Memory B cell (primary cell): ENCODE results near the gene NXN.
"Not testable (repeated sequence)": the region's sequence is repeated elsewhere in the genome, so short reads cannot be mapped to it uniquely, and the experiment has no call there.

ENCODE experiments used
- ATAC-seq: fragments of 150-1000 bp; cut with Tn5 transposase; 2 replicates; pipeline ENCODE4 v1.10.0; 2021; ENCODE audit warnings: low read depth, mild to moderate bottlenecking, moderate library complexity
- DNase-seq, 2 donors: peaks; one replicate each; pipeline ENCODE4 v3.0.0; 2022; ENCODE audit warnings: low spot score in 2 of 2
- H3K27ac Mint-ChIP-seq: one replicate; pipeline ENCODE4 v1.8.0; 2022; ENCODE audit warnings: mild to moderate bottlenecking, moderate library complexity, mixed read lengths
- H3K27me3 Mint-ChIP-seq: one replicate; pipeline ENCODE4 v1.8.0; 2022; ENCODE audit warnings: mixed read lengths
- H3K36me3 Mint-ChIP-seq: one replicate; pipeline ENCODE4 v1.8.0; 2022; ENCODE audit warnings: mild to moderate bottlenecking, mixed read lengths
- H3K4me1 Mint-ChIP-seq: one replicate; pipeline ENCODE4 v1.8.0; 2022; ENCODE audit warnings: mixed read lengths
- H3K4me3 Mint-ChIP-seq: one replicate; pipeline ENCODE4 v1.8.0; 2022; ENCODE audit warnings: mild to moderate bottlenecking, moderate library complexity, mixed read lengths
- H3K9me3 Mint-ChIP-seq: one replicate; pipeline ENCODE4 v1.8.0; 2022; ENCODE audit warnings: mixed read lengths

The NXN gene

DNA sequence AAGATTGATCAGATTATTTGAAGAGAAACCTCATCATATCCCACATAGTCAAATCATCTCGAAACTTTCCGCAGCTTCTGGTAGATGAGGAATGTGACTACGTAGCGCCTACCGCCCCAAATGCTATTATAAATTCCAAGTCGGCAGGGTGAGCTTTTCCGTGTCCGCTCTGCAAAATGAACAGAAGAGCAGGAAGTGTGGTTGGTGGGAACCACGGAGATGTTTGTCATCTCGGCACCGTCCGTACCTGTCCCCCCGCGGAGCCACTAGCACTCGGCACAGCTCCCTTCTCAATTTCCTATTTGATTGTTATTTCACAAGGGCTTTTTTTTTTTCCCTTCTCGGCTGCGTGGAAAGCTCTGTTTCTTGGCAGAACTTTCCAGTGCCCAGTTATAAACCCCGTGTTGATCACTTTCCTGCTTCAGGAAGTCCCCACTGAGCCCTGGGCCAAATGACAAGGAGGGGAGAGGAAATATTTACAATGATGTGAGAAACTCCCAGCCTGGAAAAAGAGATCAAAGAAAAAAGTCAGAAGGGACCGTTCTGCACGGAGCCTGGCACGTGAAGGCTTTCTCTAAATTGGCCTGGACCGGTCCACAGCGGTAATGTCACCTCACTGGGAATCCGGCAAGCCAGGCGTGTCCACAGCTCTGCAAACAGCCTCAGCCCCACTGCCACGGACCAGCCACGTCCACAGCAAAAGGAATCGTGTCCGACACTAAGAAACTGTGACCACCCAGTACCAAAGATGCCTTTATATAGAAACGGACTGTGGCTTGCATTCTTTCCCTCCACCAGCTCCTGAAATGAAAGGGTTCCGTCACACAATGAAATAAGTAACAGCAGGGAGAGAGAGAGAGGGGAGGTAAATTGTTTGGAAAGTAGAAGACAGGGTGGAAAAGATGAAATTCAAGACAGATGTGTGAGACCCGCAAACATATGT, 132.4 kb downstream of the NXN start:
- H3K27ac Mint-ChIP-seq: no peak overlapping the region
- no peaks in the 10 kb centered on the region for H3K9me3 Mint-ChIP-seq
- H3K4me3 Mint-ChIP-seq: no peak overlapping the region
- no peaks in the 10 kb centered on the region for H3K4me1 Mint-ChIP-seq
- H3K27me3 Mint-ChIP-seq: peaks cover 23% of the 10 kb centered on the region
- no peak for ATAC-seq
- no peak for DNase-seq
- no peaks in the 10 kb centered on the region for H3K36me3 Mint-ChIP-seq

DNA sequence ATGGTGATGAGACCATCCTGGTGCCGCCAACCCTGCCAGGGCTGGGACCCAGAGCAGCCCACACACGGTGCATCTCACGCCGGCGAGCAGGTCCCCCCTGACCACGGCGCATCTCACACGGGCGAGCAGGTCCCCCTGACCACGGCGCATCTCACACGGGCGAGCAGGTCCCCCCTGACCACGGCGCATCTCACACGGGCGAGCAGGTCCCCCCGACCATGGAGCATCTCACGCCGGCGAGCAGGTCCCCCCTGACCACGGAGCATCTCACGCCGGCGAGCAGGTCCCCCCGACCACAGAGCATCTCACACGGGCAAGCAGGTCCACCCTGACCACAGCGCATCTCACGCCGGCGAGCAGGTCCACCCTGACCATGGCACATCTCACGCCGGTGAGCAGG, 138.3 kb downstream of the NXN start:
- DNase-seq: no peak
- Mint-ChIP-seq H3K9me3 (no peaks in the 10 kb centered on the region), H3K4me1 (no peaks in the 10 kb centered on the region), H3K27me3 (peaks cover 19% of the 10 kb centered on the region), H3K27ac (no peak overlapping the region), H3K36me3 (no peaks in the 10 kb centered on the region), H3K4me3 (no peak overlapping the region)
- ATAC-seq: no peak

DNA sequence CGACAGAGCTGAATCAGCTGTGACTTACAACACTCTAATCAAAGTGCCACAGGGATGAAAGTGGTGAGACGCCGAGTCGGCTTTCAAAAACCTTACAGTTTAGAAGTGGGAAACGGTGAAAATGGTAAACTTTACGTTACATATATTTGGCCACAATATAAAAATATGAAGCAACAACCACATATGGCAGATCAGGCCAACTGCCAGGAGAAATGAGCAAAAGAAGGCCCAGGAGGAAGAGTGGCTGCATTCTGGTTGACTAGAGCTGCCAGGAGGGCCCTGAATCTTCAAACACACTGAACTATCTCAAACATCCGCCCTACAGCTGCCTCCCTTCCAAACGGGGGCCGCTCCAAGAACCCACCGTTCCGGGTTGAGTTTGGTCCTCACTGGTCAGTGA, 141.1 kb downstream of the NXN start:
- ATAC-seq: no peak
- no peaks in the 10 kb centered on the region for H3K9me3 Mint-ChIP-seq
- H3K4me1 Mint-ChIP-seq: no peaks in the 10 kb centered on the region
- peaks cover 8% of the 10 kb centered on the region for H3K27me3 Mint-ChIP-seq
- no peak overlapping the region for H3K4me3 Mint-ChIP-seq
- DNase-seq: no peak
- H3K27ac Mint-ChIP-seq: no peak overlapping the region
- no peaks in the 10 kb centered on the region for H3K36me3 Mint-ChIP-seq

DNA sequence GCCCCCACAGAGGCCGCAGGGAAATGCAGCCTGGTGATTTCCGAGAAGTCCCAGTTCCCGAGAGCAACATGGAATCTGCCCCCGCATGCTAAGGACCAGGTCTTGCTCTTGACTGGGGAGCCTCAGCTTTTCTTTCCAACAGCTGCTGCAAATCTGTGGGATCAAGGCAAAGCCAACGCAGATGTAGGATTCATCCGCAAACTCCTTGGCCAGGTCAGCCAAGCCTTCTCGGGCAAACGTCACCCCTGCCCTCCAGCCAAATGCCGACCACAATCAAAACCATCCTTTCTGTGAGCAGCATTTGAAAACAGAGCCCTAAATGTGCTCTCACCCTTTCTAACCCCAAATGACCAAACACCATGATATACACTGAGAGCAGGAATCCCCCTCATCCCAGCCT, 143.4 kb downstream of the NXN start:
- Mint-ChIP-seq H3K4me1 (no peaks in the 10 kb centered on the region), H3K27ac (no peak overlapping the region), H3K36me3 (no peaks in the 10 kb centered on the region), H3K4me3 (no peak overlapping the region), H3K27me3 (peaks cover 4% of the 10 kb centered on the region), H3K9me3 (no peaks in the 10 kb centered on the region)
- no peak for ATAC-seq
- DNase-seq: no peak

DNA sequence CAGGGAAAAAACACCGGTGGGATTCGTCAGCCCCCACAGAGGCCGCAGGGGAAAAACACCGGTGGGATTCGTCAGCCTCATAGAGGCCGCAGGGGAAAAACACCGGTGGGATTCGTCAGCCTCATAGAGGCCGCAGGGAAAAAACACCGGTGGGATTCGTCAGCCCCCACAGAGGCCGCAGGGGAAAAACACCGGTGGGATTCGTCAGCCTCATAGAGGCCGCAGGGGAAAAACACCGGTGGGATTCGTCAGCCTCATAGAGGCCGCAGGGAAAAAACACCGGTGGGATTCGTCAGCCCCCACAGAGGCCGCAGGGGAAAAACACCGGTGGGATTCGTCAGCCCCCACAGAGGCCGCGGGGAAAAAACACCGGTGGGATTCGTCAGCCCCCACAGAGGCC, 143.9 kb downstream of the NXN start:
- not testable (repeated sequence) for H3K4me3 Mint-ChIP-seq, H3K27me3 Mint-ChIP-seq, DNase-seq, H3K9me3 Mint-ChIP-seq, H3K4me1 Mint-ChIP-seq, H3K36me3 Mint-ChIP-seq, ATAC-seq, H3K27ac Mint-ChIP-seq

DNA sequence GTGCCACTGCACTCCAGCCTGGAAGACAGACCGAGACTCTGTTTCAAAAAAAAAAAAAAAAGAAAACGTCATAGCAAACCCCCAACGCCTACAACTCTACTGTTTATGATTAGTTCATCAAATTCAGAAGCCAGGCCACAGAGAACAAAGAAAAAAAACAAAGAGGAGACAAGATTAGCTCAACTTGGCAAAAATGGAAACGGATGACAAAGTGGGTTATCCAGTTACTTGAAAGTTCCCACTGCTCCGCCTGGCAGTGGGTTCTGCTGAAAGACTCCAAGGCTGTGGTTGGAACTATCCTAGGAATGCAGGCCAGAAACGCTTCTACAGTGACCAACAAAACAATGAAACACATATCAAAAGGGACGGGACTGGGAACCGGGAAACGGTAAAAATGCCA, 144.3 kb downstream of the NXN start:
- Mint-ChIP-seq H3K27ac (no peak overlapping the region), H3K27me3 (peaks cover 5% of the 10 kb centered on the region), H3K4me3 (no peak overlapping the region), H3K9me3 (peaks cover under 1% of the 10 kb centered on the region), H3K36me3 (no peaks in the 10 kb centered on the region), H3K4me1 (no peaks in the 10 kb centered on the region)
- no peak for DNase-seq
- ATAC-seq: no peak

DNA sequence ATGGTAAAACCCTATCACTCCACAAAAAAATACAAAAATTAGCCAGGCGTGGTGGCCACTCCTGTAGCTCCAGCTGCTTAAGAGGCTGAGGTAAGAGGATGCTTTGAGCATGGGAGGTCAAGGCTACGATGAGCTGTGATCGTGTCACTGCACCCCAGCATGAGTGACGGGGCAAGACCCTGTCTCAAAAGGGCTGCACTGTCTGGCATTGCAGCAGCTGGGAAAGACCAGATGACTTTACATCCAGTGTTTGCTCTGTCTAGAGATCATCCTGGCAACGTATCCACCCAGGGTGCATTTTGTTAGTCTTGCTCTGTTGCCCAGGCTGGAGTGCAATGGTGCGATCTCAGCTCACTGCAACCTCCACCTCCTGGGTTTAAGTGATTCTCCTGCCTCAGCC, 145.4 kb downstream of the NXN start:
- Mint-ChIP-seq H3K27ac (no peak overlapping the region), H3K9me3 (peaks cover 4% of the 10 kb centered on the region), H3K4me1 (no peaks in the 10 kb centered on the region), H3K4me3 (no peak overlapping the region), H3K27me3 (peaks cover 12% of the 10 kb centered on the region), H3K36me3 (no peaks in the 10 kb centered on the region)
- no peak for DNase-seq
- no peak for ATAC-seq

DNA sequence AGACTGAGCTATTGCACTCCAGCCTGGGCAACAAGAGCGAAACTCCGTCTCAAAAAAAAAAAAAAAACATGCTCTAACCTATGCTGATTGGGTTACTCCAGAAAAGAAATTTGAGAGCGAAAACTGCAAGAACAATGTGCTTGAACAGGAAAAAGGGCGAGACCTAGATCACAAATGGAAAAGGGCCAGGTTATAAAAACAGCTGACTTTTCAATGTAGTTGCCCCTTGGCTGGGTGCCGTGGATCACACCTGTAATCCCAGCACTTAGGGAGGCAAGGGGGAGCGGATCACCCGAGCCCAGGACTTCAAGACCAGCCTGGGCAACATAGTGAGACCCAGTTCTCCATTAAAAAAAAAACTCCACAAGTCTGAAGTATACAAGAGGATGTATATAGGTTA, 148.6 kb downstream of the NXN start:
- peaks cover 10% of the 10 kb centered on the region for H3K27me3 Mint-ChIP-seq

DNA sequence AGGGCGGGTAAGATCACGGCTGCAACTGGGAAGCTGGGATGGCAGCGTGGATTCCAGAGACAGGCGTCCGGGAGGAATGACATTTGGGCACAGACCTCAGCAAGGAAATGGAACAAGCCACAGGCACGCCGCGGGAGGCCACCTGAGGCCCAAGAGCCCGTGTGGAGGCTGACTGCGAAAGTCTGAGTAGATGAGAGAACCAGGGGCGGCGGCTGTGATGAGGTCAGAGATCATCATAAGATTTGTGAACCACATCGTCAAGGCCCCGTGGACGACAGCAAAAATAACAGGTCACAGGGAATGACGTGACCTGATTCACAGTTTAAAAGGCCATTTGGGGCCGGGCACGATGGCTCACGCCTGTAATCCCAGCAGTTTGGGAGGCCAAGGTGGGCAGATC, 149.2 kb downstream of the NXN start:
- Mint-ChIP-seq H3K27me3 (peaks cover 11% of the 10 kb centered on the region), H3K4me1 (no peaks in the 10 kb centered on the region), H3K27ac (no peak overlapping the region), H3K36me3 (no peaks in the 10 kb centered on the region), H3K4me3 (no peak overlapping the region), H3K9me3 (peaks cover 4% of the 10 kb centered on the region)
- DNase-seq: no peak
- ATAC-seq: no peak

More for the DNA sequence above, 148.6 kb downstream of the NXN start:
- Mint-ChIP-seq H3K9me3 (peaks cover 4% of the 10 kb centered on the region), H3K27ac (no peak overlapping the region), H3K4me3 (no peak overlapping the region), H3K36me3 (no peaks in the 10 kb centered on the region), H3K4me1 (no peaks in the 10 kb centered on the region)
- ATAC-seq: no peak
- no peak for DNase-seq

DNA sequence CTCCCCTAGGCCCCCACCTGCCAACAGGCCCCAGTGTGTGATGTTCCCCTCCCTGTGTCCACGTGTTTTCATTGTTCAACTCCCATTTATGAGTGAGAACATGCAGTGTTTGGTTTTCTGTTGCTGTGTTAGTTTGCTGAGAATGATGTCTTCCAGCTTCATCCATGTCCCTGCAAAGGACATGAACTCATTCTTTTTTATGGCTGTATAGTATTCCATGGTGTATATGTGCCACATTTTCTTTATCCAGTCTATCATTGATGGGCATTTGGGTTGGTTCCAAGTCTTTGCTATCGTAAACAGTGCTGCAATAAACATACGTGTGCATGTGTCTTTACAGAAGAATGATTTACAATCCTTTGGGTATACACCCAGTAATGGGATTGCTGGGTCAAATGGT, 150.0 kb downstream of the NXN start:
- not testable (repeated sequence) for H3K4me3 Mint-ChIP-seq, ATAC-seq, H3K36me3 Mint-ChIP-seq, H3K27ac Mint-ChIP-seq, H3K4me1 Mint-ChIP-seq, DNase-seq, H3K27me3 Mint-ChIP-seq, H3K9me3 Mint-ChIP-seq

DNA sequence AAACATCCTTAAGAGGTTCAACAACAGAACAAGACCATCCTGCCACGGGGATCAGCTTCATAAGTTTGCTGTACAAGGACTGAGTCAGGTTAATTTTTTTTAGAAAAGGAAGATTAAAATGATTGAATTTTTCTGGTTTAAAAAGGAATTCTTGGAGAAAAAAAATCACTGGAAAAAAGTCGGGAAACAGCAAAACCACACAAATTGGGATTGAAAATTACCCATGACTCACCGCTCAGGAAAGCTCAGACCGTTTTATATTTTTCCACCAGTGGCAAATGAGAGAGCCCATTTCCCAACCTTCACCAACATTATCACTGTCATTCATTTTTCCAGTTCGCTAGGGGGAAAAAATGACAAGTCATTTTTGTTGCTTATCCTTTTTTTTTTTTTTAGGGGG, 150.8 kb downstream of the NXN start:
- ATAC-seq (no peak), DNase-seq (no peak)
- Mint-ChIP-seq H3K36me3 (no peaks in the 10 kb centered on the region), H3K27ac (no peak overlapping the region), H3K4me3 (no peak overlapping the region), H3K27me3 (peaks cover 9% of the 10 kb centered on the region), H3K4me1 (no peaks in the 10 kb centered on the region), H3K9me3 (peaks cover 4% of the 10 kb centered on the region)

DNA sequence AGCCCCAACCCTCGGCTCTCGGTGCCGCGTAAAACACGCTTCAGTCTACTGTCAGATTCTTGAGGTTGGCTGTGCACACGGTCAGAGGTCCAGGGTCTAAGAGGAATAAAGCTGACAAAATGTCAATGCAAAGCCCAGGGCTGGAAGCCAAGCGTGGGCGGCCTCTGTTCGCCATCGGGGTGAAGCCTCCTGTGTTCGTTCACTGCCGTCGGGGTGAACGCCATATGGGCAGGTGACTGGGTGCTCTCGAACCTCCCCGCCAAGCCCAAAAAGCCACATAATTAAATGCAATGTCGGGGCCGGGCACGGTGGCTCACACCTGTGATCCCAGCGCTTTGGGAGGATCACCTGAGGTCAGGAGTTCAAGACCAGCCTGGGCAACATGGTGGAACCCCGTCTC, 152.8 kb downstream of the NXN start:
- no peak overlapping the region for H3K4me3 Mint-ChIP-seq
- H3K4me1 Mint-ChIP-seq: no peaks in the 10 kb centered on the region
- no peak for ATAC-seq
- DNase-seq: no peak
- no peak overlapping the region for H3K27ac Mint-ChIP-seq
- peaks cover 4% of the 10 kb centered on the region for H3K9me3 Mint-ChIP-seq
- no peaks in the 10 kb centered on the region for H3K36me3 Mint-ChIP-seq
- H3K27me3 Mint-ChIP-seq: peaks cover 10% of the 10 kb centered on the region

DNA sequence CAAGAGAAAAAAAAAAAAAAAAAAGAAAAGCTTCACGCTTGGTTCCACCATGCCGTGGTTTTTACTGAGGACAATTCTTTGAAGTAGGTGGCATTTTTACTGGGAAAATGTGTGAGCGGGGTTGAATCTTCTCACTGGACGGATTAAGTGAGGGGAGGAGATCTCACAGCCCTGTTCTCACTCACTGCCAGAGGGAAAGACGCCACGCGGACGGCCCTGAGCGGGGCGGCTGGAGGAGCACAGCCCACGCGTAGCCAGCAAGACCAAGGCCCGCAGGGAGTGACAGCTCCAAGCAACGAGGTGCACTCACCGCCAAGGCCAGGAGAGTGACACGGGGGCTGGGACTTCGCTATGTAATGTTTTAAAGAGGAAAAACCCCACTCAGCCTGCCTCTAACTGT, 154.4 kb downstream of the NXN start:
- ATAC-seq (no peak), DNase-seq (no peak)
- no peaks in the 10 kb centered on the region for H3K36me3 Mint-ChIP-seq
- peaks cover 10% of the 10 kb centered on the region for H3K27me3 Mint-ChIP-seq
- H3K4me3 Mint-ChIP-seq: no peak overlapping the region
- H3K27ac Mint-ChIP-seq: no peak overlapping the region
- peaks cover 3% of the 10 kb centered on the region for H3K9me3 Mint-ChIP-seq
- no peaks in the 10 kb centered on the region for H3K4me1 Mint-ChIP-seq

DNA sequence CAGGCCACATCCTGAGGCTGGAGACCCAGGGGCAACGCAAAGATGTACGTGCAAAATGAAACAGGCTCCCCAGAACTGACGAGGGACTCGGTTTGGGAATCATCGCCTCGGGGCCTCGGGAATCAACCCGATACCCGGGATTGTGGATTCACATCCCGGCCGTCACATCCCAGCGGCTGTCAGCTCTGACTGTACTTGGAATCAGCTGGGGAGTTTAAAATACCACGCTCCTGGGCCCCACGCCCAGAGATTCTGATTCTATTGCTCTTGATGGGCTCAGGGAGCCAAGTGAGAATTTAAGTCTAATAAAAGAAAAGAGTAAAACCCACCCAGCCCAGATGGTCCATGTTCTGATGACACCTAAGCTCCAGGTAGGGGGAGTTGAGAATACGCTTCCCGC, 155.2 kb downstream of the NXN start:
- ATAC-seq: no peak
- no peak overlapping the region for H3K4me3 Mint-ChIP-seq
- no peaks in the 10 kb centered on the region for H3K9me3 Mint-ChIP-seq
- no peaks in the 10 kb centered on the region for H3K36me3 Mint-ChIP-seq
- peaks cover 4% of the 10 kb centered on the region for H3K27me3 Mint-ChIP-seq
- H3K4me1 Mint-ChIP-seq: no peaks in the 10 kb centered on the region
- H3K27ac Mint-ChIP-seq: no peak overlapping the region
- DNase-seq: no peak

DNA sequence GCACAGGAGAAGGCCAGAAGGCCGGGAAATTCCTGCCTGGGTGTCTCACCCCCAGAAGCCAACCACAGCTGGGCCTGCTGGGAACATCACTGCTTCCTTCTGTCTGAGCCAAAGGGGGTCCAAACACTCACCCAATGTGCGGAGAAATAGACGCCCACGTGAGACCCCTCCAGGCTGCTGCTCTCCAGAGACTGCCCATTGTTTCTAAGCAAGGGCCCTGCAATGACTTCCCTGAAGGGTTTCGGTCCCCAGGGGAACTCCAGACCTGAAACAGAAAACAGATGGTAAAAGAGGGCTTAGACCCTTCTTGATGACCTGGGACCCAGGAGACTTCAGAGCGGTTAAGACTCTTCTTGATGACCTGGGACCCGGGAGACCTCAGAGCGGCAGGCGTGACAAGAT, 156.1 kb downstream of the NXN start:
- Mint-ChIP-seq H3K27me3 (peaks cover 4% of the 10 kb centered on the region), H3K9me3 (no peaks in the 10 kb centered on the region), H3K27ac (no peak overlapping the region), H3K4me1 (no peaks in the 10 kb centered on the region), H3K4me3 (no peak overlapping the region), H3K36me3 (no peaks in the 10 kb centered on the region)
- peak; percentile 12 for ATAC-seq
- DNase-seq: no peak
